Measurements from ENCODE around the gene GPR39. TPM values are rescaled to one million over a fixed set of nuclear protein-coding genes. Genes with fewer than 3 reads are reported as not detected.

Gene GPR39
- total and polyA plus RNA-seq, 2 donors (not counting 3 experiments of a cell fraction or from before 2014, with no cell fraction given), result 0.03 to 0.20 TPM

DNA sequence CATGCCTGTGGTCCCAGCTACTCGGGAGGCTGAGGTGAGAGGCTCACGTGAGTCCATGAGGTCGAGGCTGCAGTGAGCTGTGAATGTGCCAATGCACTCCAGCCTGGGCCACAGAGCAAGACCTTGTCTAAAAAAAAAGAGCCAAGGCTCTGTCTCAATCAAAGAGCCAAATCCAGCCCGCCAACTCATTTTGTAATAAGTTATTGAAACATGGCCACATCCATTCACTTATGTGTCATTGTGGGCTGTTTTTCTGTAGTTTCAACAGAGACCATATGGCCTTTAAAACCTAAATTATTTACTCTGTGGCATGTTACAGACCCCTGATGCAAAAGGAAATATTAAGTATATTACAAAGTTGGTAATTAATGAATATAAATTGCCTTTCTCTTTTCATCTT lies 60.8 kb downstream of the GPR39 start:
- no peak for TF ChIP-seq POLR2AphosphoS5 (IDR thresholded peaks at IDR 0.05; ENCODE audit: insufficient read depth, low read depth, low read length)
- TF ChIP-seq POLR2A (IDR thresholded peaks at IDR 0.05; ENCODE audit: low read depth, low read length), result no peak
- no peak for TF ChIP-seq EZH2 (IDR thresholded peaks at IDR 0.05; ENCODE audit: borderline replicate concordance, low read depth, low read length, severe bottlenecking)
- no peak for TF ChIP-seq MYC (IDR thresholded peaks at IDR 0.05; ENCODE audit: low read depth, low read length)
- TF ChIP-seq GATA2 (IDR thresholded peaks at IDR 0.05; ENCODE audit: insufficient read depth, insufficient read length, low read depth, low read length), result no peak
- no peak for TF ChIP-seq CTCF (IDR thresholded peaks at IDR 0.05; ENCODE audit: extremely low read depth in 1 of 2, insufficient read depth in 1 of 2, low read depth in 1 of 2, low read length in 2 of 2)
- TF ChIP-seq MAX (IDR thresholded peaks at IDR 0.05; ENCODE audit: insufficient read depth, insufficient read length), result no peak
- no peak for TF ChIP-seq JUN (IDR thresholded peaks at IDR 0.05; ENCODE audit: borderline replicate concordance, insufficient read depth, insufficient read length, low read depth)
- TF ChIP-seq FOS (IDR thresholded peaks at IDR 0.05; ENCODE audit: borderline replicate concordance, insufficient read depth, low read length), result no peak
- H3K36me3 ChIP-seq (ENCODE audit: control insufficient read depth in 2 of 2, extremely low read depth in 1 of 2, insufficient read depth in 2 of 2, low read length in 2 of 2), result no peaks in the 10 kb centered on the region
- H2AFZ ChIP-seq (ENCODE audit: low read depth, low read length), result no peak overlapping the region
- CTCF ChIA-PET, result no interaction called here
- FAIRE-seq (no peak), DNase-seq (ENCODE audit: low read depth, low spot score) (no peak)
- intact Hi-C loops (cut with micrococcal nuclease) (no loop called here), dilution Hi-C loops (cut with MboI; ENCODE audit: extremely low pct_ligation_motif_present, low sequenced_read_pairs) (no loop called here)
- POLR2A ChIA-PET, result no interaction called here
- no peaks in the 10 kb centered on the region for H3K9me1 ChIP-seq (replicated peaks; ENCODE audit: control insufficient read depth, extremely low read depth, insufficient read depth, low read length)
- BruUV-seq (replicated peaks), result no TSS peak
- H3K4me2 ChIP-seq (ENCODE audit: insufficient read depth, low read length), result no peak overlapping the region
- H4K20me1 ChIP-seq (replicated peaks; ENCODE audit: control insufficient read depth, extremely low read depth, insufficient read depth, low read length), result no peaks in the 10 kb centered on the region
- H3K79me2 ChIP-seq (ENCODE audit: control insufficient read depth, insufficient read depth, low read length), result no peaks in the 10 kb centered on the region
- H3K9ac ChIP-seq (replicated peaks; ENCODE audit: extremely low read depth, insufficient read depth, low read length), result no peak overlapping the region
- H3K4me3 ChIP-seq (replicated peaks in 1 of 3; ENCODE audit: insufficient read depth in 1 of 3, low read depth in 1 of 3, low read length in 3 of 3), result no peak overlapping the region
- H3K27me3 ChIP-seq (ENCODE audit: control insufficient read depth in 2 of 2, insufficient read depth in 2 of 2, low read length in 2 of 2), result no peaks in the 10 kb centered on the region
- no peak overlapping the region for H3K27ac ChIP-seq (ENCODE audit: insufficient read depth, low read depth, low read length)
- H3K4me1 ChIP-seq (ENCODE audit: control insufficient read depth, extremely low read depth, insufficient read depth, low read length), result no peaks in the 10 kb centered on the region
- no peaks in the 10 kb centered on the region for H3K9me3 ChIP-seq (replicated peaks; ENCODE audit: control insufficient read depth, insufficient read depth, low read length)
